ENCODE measurements around the gene DENND2A.
"Not testable (repeated sequence)": the region's sequence is repeated elsewhere in the genome, so short reads cannot be mapped to it uniquely, and the experiment has no call there.

The DENND2A gene

DNA sequence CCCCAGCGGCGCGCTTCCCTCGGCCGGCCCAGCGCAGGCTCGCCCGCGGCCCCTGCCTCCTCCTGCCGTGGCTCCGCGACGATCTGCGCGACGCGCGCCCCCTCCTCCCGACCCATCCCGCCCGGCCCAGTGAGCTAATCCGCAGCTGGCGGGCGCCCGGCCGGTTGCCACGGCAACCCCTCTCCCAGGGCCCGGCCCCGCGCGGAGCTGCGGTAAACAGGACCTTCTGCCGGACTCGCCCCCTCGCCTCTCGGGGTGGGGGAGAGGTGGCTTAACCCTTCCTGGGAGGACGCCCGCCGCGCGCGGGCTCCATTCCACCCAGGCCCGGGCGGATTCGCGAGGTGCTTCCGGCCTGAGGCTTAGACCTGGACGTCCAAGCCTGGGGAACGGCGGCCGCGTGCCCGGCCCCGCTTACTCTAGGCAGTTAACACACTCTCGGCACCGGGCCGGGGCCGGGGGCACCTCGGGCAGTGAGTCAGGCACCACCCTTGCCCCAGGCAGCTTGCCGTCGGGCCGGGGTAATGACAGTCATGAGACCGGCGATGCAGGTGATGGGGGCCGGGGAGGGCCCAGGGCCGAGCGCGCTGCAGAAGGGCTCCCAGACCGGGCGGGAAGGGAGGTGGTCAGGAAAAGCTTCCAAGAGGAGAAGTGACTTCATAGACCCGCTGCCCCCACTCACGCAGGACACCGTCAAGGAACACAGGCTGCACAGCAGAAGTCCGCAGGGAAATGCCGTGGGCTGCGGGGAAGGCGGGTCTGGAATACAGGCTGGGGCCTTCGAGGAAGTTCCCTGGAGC lies at the start of gene DENND2A:
Gene DENND2A (minus strand): TSS at position 87 of the 797 bp plus-strand sequence. CDS start 38,416 bp downstream, outside the sequence.
- DNase-seq (ENCODE audit: low read depth, low spot score), result no peak

GRCh38 chr7:140689199-140690152 lies 48.9 kb upstream of the DENND2A start:
- DNase-seq (ENCODE audit: low read depth, low spot score), result no peak

- DNase-seq (ENCODE audit: low read depth, low spot score), result no peak
These were observed 47.7 kb upstream of the DENND2A start for GRCh38 chr7:140688341-140688740.

DNA sequence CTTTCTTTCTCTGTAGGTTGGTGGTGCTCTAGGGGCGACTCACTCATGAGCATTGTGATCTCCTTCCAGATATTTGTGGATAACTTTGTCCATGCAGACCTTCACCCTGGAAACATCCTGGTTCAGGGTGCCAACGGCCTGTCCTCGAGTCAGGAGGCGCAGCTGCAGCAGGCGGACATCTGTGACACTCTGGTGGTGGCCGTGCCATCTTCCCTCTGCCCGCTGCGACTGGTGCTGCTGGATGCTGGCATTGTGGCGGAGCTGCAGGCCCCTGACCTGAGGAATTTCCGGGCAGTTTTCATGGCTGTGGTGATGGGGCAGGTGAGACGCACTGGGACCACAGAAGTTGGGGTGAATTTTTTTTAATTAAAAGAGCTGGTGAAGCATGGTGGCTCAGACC lies 46.3 kb upstream of the DENND2A start:
- no peak for DNase-seq (ENCODE audit: low read depth, low spot score)

DNA sequence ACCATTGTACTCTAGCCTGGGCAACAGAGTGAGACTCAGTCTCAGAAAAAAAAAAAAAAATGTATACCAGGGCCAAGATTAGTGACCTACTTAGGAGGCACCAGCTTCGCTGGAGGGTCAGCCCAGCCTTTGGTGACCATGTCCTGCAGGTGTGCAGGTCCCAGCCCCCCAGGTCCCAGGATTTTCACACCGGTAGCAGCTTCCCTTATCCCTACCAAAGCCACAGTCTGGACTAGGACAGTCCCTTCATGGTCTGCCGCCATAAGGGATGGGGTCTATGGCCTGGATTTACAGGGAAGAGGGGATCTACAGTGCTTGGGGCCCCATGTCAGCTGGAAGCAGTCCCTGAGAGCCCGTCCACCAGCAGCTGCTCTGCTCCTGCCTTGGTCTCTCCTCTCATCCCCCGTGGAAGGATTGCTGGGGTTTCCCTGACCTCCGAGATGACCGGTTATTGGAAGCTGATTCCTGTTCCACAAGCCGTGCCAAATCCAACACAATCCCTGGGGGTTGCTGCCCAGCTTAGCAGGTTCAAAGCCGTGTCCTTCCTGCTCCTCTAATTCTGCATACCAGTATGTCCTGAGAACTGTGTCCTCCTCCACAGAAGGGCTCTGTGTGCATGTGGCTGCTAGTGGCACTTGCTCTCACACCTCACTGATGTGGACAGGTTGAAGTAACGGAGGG lies 44.9 kb upstream of the DENND2A start:
- DNase-seq (ENCODE audit: low read depth, low spot score), result no peak

DNA sequence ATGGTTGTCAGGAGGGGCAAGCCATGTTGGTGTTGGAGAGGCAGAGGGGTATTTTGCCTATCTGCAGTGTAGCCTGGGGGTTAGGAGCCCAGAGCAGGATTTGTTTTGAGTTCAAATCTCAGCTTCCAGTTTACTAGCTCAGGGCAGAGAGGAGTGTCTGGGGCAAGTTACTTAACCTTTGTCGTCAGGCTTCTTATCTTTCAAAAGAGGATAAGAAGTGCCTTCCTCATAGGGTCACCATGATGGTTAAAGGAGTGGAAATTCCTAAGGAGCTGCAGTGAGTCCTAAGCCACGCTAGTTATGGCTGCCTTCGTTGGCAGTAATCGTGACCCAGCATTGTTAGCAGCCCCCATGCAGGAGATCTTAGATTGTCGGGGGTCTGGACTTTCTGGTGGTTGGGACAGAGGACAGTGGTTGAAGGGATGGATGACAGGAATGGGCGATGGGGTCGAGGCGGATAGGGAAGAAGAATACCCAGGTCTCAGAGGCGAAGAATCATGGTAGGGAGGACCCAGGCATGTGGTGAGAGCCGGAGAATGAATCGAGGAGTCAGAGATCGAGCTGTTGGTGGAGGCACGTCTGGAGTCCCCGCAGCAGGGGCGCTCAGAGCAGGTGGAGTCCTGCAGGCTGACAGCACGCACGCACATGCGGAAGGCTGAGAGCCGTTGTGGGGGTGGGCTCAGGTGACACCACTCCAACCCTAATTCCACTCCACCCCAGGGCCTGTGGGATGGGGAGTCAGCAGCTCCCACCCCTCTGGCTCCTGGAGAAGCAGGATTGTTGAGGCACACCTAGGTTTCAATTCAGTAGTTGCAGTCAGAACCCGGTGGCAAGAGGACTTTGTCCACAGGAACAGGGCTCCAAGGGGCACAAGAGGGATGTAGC lies 43.7 kb upstream of the DENND2A start:
- DNase-seq (ENCODE audit: low read depth, low spot score), result no peak

DNA sequence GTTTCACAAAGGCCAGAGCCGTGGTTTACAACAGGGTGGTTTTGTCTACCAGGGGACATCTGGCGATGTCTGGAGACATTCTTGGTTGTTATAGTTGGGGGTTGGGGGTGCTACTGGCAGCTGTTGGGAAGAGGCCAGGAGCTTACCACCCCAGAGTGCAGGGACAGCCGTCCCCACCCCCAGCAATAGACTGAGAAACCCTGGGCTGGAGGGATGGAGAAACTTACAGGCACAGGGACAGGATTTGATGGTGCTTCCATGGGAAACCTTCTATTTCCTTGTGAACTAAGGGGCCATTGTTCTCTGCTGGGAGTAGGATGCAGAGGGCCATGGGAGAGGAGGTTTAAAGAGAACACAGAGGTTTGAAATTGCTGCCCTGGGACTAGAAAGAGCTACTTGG lies 43.0 kb upstream of the DENND2A start:
- DNase-seq (ENCODE audit: low read depth, low spot score), result no peak

DNA sequence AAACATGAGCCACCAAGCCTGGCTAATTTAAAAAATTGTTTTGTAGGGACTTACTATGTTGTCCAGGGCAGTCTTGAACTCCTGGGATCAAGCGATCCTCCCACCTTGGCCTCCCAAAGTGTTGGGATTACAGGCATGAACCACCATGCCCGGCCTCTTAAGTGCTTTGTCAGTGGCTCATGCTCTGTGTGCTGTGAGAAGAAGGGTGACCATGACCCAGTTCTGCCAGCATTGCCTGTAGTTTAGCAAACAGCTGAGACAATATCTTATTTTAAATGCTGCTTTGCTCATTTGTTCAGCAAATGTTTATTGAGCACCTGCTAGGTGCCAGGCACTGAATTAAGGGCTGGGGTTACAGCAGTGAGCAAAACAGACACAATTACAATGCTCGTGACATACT lies 41.2 kb upstream of the DENND2A start:
- DNase-seq (ENCODE audit: low read depth, low spot score), result no peak

DNA sequence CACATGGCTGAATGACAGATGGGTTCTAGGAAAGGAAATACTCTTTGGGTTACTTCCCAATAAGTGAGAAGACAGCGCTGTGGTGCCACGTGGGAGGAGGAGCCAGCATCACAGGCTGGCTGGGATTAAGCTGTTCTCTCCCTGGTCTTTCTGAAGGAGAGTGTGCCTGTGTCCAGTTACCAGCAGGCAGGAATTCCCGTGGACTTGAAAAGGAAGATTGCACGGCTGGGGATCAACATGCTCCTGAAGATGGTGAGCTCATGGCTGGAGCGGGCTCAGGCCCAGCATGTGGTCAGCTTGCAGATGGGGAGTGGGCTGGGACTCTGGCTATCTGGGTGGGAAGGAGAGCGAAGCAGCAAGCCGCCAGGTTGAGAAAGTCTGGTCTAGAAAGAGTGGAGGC lies 40.3 kb upstream of the DENND2A start:
- no peak for DNase-seq (ENCODE audit: low read depth, low spot score)

GRCh38 chr7:140679186-140679585 lies 38.6 kb upstream of the DENND2A start:
- no peak for DNase-seq (ENCODE audit: low read depth, low spot score)

GRCh38 chr7:140678816-140679130 lies 38.2 kb upstream of the DENND2A start:
- no peak for DNase-seq (ENCODE audit: low read depth, low spot score)

DNA sequence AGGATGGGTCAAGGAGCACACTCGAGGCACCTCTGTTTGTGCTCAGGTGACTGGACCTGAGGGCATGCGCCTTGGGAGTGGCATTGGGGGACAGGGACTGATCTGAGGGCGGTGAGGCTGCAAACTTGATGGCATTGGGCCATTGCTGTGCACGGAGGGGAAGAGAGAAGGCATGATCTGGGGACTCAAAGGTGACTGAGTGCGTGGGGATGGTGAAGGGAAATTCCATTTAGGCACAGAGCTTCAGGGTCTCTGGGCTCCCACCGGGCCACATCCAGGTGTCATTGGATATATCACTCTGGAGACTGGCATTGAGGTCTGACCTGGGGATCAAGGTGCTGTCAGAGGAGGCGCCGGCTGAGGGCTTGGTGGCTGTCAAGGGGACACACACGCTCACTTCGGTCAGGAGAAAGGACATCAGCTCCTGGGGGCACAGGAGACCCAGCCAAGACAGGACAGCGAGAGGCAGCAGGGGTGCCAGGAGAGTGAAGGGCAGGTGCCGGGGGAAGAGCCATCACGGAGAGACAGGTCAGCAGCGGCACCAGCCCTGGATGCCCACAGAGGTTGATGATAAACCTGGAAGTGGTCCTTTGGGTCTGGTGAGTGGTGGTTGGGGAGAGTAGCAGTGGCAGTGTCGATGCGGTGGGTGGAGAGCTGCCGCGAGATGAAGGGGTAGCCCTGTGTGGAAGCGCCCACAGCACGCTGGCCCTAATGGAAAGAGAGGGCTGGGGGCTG lies 37.6 kb upstream of the DENND2A start:
- DNase-seq (ENCODE audit: low read depth, low spot score), result no peak

GRCh38 chr7:140677496-140677895 lies 36.9 kb upstream of the DENND2A start:
- no peak for DNase-seq (ENCODE audit: low read depth, low spot score)

- not testable (repeated sequence) for DNase-seq (ENCODE audit: low read depth, low spot score)
These were observed 36.3 kb upstream of the DENND2A start for GRCh38 chr7:140676956-140677355.

DNA sequence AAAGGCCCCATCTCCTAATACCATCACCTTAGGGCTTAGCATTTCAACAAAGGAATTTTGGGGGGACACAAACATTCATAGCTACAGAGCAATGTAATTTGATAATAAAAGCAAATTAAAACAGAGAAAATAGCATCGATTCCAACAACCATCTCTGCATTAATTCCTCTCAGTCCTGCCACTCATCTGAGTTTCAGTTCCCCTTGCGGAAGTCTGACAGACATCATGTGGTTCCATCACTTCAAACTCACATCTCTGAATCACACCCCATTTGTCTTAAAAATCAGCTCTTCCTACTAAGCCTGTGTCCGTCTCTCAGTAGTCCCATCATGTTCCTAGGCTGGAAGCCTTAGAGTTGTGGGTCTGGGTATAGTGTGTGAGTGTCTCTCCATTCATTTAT lies 35.7 kb upstream of the DENND2A start:
- DNase-seq (ENCODE audit: low read depth, low spot score), result no peak

DNA sequence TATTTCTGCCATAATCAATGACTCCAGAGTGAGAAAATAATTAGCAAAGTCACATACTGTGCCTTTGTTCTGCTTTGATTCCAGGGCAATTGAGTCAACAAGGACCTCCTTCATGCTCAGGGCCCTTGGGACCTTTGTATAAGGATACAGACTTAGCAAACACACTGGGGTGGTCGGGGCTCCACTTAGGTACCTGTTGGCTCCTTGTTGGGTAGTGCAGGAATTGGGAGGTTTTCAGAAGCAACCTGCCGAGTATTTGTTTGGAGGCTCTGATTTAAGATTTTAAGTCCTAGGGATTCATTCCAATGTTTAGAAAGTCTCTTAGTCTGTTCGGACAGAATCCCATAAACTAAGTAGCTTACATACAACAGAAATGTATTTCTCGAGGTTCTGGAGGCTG lies 35.1 kb upstream of the DENND2A start:
- DNase-seq (ENCODE audit: low read depth, low spot score), result no peak

DNA sequence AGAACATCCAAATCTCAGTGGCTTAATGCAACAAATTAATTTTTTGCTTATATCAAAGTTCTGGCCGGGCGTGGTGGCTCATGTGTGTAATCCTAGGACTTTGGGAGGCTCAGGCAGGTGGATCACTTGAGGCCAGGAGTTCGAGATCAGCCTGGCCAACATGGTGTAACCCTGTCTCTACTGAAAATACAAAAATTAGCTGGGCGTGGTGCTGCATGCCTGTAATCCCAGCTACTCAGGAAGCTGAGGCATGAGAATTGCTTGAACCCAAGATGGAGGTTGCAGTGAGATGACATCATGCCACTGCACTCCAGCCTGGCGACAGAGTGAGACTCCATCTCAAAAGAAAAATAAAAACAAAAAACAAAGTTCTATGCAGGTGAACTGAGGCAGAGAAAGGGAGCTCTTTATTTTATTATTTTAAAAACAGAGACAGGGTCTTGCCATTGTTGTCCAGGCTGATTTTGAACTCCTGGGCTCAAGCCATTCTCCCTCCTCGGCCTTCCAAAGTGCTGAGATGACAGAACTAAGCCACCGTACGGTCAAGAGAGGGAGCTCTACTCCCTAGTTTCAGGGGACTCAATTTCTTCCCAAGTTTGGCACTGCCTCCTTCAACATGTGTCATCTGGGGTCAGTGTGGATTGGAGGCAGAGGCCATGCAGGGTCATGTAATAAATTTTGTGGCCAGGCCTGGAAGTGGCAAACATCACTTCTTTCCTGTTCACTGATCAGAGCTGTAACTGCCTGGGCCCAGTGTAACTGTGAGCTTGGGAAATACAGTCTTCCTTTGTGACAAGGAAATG lies 34.5 kb upstream of the DENND2A start:
- no peak for DNase-seq (ENCODE audit: low read depth, low spot score)

- DNase-seq (ENCODE audit: low read depth, low spot score), result no peak
These were observed 33.8 kb upstream of the DENND2A start for GRCh38 chr7:140674356-140674800.

- no peak for DNase-seq (ENCODE audit: low read depth, low spot score)
These were observed 33.2 kb upstream of the DENND2A start for GRCh38 chr7:140673774-140674155.

All from activated CD4-positive, CD25-positive, alpha-beta regulatory T cell treated with anti-CD3 and anti-CD28 coated beads, Interleukin-2, amount 50 U/mL, for 16 hours (primary cell).